Stomach smooth muscle (tissue), 2 donors: ENCODE data around the gene SIN3B.

ENCODE experiments used
- H3K27ac ChIP-seq: one replicate; pipeline ENCODE4 v1.7.0; 2013; ENCODE audit warnings: mild to moderate bottlenecking, low read length, inconsistent platforms
- H3K27me3 ChIP-seq, 2 donors: one replicate each; pipeline ENCODE4 v1.7.0; 2013; ENCODE audit warnings: low read length in 2 of 2; ENCODE audit not compliant: insufficient read depth in 2 of 2, control insufficient read depth in 1 of 2
- H3K36me3 ChIP-seq, 2 donors: one replicate each; pipeline ENCODE4 v1.7.0; 2013; ENCODE audit warnings: low read length in 2 of 2; ENCODE audit not compliant: control insufficient read depth in 2 of 2, insufficient read depth in 2 of 2
- H3K4me1 ChIP-seq: one replicate; pipeline ENCODE4 v1.7.0; 2013; ENCODE audit warnings: low read length; ENCODE audit not compliant: control insufficient read depth, insufficient read depth
- H3K4me3 ChIP-seq, 2 donors: one replicate each; pipeline ENCODE4 v1.7.0; 2013; ENCODE audit warnings: low read length in 2 of 2
- H3K9ac ChIP-seq, 2 donors: one replicate each; pipeline ENCODE4 v1.7.0; 2013; ENCODE audit warnings: low read length in 2 of 2, mild to moderate bottlenecking in 1 of 2
- H3K9me3 ChIP-seq, 2 donors: one replicate each; pipeline ENCODE4 v1.7.0; 2013; ENCODE audit warnings: low read length in 2 of 2; ENCODE audit not compliant: control insufficient read depth in 2 of 2
- donor health status: healthy.
- donor health status: Pancreatic carcinoma.

The SIN3B gene

GRCh38 chr19:16928351-16928750, 99.2 kb downstream of the SIN3B start:
- Histone ChIP-seq H3K27ac (no peak overlapping the region), H3K36me3 (no peaks in the 10 kb centered on the region), H3K9me3 (peaks cover 0 to 11% of the 10 kb centered on the region in 2 donors), H3K9ac (no peak overlapping the region), H3K27me3 (no peaks in the 10 kb centered on the region), H3K4me1 (no peaks in the 10 kb centered on the region), H3K4me3 (no peak overlapping the region)

GRCh38 chr19:16928916-16929315, 99.7 kb downstream of the SIN3B start:
- Histone ChIP-seq H3K27me3 (no peaks in the 10 kb centered on the region), H3K27ac (no peak overlapping the region), H3K4me1 (no peaks in the 10 kb centered on the region), H3K9me3 (peaks cover 0 to 11% of the 10 kb centered on the region in 2 donors), H3K4me3 (no peak overlapping the region), H3K9ac (no peak overlapping the region), H3K36me3 (no peaks in the 10 kb centered on the region)
